ENCODE results near the gene DDX24.

The DDX24 gene

DNA sequence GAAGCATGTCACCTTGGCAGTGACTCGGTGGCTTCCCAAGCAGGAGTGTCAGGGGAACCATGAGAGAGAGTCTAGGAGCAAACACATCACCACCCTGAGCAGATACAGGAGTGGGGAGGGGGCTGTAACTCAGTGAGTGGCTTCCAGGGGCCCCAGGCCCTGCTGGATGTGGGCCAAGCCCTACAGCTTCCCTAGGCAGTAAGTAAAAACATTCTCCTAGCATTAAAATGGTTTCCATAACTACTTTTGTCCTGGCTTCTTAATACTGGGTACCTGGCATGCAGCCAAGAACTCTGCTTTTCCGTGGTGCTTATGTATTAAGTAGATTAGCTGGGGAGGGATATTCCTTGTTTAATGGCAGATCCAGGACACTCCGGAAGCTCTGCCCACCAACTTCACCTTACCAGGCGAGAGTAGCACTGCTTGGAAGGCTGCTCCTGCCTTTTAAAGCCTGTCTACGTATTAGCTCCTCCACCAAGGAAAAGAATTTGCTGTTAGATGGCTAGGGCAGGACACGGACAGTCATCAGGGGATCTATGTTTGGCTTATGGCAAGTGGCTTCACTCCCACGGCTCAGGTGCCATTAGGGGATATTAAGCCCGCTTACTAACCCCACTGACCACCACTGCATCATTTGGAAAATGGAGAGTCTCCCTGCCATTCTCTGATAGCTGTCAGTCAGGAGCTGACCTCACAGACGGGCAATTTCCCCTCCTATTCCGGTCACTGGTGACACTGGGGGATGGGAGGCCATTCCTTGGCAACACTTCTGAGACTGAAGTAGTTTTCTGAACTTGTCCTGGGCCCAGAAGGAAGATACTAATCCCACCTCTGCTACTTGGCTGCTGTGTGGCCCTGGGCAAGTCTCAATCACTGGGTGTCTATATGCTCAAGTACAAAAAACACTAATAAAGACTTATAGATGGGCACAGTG lies 32.0 kb downstream of the DDX24 start:
- no peak for DNase-seq (ENCODE audit: low spot score)

DNA sequence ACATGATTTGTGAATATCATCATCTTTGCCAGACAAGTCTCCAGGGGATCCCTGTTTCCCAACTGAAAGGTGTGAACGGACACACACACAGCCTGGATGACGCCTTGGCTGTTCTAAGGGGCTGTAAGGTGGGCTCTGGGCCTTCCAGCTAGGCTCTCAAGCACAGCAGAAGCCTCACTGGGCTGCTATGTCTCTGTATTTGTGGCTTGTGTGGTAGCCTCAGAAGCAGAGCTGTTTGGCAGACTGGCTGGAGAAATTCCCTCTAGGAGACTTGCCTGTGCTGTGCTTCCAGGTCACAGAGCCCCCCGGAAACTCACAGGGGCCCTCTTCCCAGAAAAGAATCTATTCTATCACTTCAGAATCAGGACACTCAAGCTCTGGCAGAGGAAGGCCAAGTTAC lies 33.4 kb downstream of the DDX24 start:
- no peak for DNase-seq (ENCODE audit: low spot score)

DNA sequence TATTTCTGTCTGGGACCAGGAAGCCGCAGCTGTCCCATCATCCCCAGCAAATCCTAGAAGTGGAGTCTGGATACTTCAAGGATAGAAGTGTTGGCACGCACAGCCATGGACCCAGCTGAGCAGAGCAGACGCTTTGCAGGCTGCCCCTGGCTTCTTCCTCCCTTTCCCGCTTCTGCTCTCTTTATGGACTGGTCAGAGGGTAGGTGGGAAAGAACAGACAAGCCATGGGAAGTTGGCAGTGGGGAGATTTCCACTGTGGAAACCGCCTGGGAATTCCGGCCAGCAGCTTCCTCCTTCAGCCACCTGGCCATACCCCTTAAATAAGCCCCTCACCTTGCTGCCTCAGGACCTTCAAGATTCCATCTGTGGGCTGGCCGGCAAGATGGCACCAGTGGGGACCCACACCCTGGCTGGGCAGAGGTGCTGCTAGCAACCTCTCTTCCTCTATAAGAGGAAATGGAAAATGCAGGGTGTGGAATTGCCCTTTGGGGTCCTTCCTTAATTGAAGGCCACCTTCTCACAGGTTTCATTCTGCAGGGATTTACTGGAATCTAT lies 34.2 kb downstream of the DDX24 start:
- no peak for DNase-seq (ENCODE audit: low spot score)

GRCh38 chr14:94045563-94046345 lies 35.2 kb downstream of the DDX24 start:
- no peak for DNase-seq (ENCODE audit: low spot score)

GRCh38 chr14:94045101-94045500 lies 35.9 kb downstream of the DDX24 start:
- no peak for DNase-seq (ENCODE audit: low spot score)

- no peak for DNase-seq (ENCODE audit: low spot score)
These were observed 36.4 kb downstream of the DDX24 start for GRCh38 chr14:94044476-94045091.

- no peak for DNase-seq (ENCODE audit: low spot score)
These were observed 37.1 kb downstream of the DDX24 start for GRCh38 chr14:94043756-94044475.

DNA sequence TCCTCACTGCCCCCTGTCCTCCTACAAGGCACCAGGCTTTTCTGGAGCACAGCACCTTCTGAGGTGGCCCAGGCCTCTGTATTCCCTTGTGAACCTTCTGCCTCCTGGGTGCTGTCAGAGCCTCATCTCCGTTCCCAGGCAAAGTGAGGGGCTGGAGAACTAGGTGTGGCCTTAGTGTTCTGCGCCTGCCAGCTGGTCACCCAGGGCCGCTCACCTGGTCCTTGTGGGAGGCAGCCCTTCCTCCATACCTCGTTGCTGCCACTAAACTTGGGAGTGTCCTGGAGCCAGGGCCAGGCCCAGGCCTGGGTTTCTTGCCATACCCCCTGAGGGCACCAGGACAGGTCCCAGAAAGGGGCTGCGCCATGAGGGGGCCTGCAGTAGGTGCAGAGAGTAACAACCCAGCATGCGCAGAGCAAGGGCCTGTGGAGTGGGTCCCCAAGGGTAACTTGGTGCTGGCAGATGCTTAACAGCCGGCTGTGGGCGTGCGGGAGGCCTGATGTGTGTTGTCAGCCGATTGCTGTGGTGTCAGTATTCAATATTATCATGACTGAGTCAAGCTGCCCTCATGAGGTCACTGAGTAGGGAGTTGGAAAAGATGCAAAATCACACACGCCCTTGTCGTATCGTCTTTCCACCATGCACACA lies 37.8 kb downstream of the DDX24 start:
- DNase-seq (ENCODE audit: low spot score): no peak

GRCh38 chr14:94042433-94043091 lies 38.4 kb downstream of the DDX24 start:
- no peak for DNase-seq (ENCODE audit: low spot score)

GRCh38 chr14:94041551-94042346 lies 39.3 kb downstream of the DDX24 start:
- no peak for DNase-seq (ENCODE audit: low spot score)

- DNase-seq (ENCODE audit: low spot score): no peak
These were observed 40.2 kb downstream of the DDX24 start for GRCh38 chr14:94040796-94041195.

DNA sequence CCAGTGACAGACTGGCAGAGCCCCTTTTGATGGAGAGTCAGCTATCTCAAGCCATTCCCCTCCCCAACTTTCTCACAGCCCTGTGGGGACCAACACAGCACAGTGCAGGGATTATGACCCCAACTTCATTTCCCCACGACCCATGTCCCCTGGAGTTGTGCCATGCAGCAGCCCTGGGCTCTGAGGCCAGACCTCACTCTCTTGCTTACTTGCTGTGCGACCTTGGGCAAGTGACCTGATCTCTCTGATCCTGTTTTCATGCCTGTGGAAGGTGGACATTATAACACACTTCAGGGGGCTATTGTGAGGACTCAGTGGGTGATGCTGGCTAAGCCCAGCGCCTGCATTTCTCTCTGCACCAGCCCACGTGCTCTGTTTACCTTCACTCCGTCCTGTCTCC lies 40.8 kb downstream of the DDX24 start:
- no peak for DNase-seq (ENCODE audit: low spot score)

GRCh38 chr14:94038921-94039629 lies 41.9 kb downstream of the DDX24 start:
- DNase-seq (ENCODE audit: low spot score): no peak

- DNase-seq (ENCODE audit: low spot score): no peak
These were observed 42.5 kb downstream of the DDX24 start for GRCh38 chr14:94038510-94038909.

DNA sequence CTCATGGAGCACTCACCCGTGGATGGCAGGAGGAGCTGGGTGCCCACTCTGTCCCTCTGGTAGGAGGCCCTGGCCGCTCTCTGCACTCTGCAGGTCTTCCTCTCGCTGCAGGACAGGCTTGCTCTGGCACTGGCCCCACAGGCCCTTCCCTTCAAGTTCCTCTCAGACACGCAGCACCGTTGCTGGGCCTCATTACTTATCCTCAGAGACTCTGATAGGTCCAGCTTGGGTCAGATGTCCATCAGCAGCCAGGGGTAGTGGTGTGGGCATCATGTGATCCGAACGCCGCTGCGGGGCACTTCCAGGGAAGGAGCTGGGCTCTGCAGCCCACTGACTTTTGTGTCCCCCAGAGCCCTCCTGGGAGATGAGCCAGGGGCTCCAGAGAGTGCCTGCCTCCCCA lies 43.0 kb downstream of the DDX24 start:
- DNase-seq (ENCODE audit: low spot score): no peak

DNA sequence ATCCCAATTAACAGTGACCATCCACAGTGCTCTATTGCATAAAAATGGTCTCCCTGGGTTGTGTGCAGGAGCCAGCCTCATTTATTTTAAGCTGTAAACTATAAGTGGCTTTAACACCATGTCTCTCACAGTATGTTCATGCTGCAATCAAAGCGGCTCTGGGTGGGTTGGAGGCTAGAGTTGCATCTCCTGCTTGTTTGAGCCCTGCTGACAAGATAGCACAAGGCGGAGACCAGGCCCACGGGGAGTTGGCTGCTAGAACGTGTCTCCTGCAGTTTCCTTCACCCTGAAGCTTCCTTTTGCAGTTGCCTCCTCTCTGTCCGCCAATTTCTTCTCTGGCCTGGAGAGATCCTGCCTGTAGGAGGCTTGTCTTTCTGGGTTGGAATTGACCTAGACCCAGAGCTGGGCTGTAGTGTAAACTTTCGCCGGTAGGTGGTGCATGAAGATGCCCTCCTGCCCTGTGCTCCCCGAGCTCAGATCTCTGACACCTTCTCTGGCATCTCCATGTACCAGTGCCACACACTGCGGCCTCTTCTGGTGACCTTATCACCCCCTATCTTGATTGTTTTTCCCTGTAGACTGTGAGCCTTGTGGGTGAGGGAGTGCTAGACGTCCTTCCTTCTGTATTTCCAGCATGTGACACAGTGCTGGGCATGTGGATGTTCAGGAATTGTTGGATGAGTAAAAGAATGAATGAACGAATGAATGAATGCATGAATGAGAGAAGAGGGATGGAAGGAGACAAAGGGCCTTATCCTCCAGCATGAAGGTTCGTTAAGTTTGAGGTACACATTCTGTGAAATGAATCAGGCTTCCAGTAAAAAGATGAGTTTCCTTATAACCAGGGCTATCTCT lies 44.5 kb downstream of the DDX24 start:
- peak; percentile 87 for DNase-seq (ENCODE audit: low spot score)

DNA sequence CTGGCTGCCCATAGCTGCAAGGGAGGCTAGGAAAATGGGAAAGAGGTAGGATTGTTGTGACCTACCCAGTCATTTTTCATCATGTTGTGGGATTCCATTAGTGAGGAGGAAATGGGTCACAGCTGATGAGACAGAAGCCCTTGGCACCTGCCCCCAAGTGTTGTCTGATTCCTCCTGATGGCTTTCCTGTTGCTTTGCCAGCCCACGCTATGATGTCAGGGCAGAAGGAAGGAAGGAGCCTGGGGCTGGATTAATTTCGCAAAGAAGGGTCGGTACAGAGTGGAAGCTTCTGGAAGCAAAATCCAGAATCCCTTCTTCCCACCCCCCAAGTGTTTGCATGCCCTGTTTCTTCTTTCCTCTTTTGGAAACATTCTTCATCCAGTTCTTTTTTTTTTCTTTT lies 46.1 kb downstream of the DDX24 start:
- no peak for DNase-seq (ENCODE audit: low spot score)

DNA sequence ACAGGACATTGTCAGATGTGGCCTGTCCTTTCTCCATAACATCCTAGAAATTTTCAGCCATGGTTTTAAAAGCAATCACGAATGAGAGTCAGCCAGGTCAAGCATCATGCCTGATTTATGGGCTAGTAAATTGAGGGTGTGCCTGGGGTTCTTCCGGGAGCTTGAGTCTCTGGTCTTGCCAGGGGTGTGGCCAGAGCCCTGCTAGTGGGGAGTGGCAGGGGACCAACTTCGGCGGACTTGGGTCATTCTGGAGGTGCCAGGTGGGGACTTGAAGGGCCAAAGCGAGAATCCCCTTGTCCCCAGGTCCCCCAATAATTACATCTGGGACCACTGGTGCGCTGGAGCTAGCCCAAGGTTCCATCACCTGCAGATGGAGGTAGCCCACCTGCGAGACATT lies 49.1 kb downstream of the DDX24 start:
- no peak for DNase-seq (ENCODE audit: low spot score)

Data from iPS-NIHi11 (cell line).